Measurements from ENCODE around the gene SAMD14.

GRCh38 chr17:50169881-50170459, 40.0 kb upstream of the SAMD14 start:
- TF ChIP-seq CTCF (IDR thresholded peaks at IDR 0.05) (no peak), RAD21 (conservative IDR thresholded peaks at IDR 0.05 in 1 of 2, IDR thresholded peaks at IDR 0.05 in 1 of 2) (no peak), HDAC2 (IDR thresholded peaks at IDR 0.05) (no peak), RFX5 (IDR thresholded peaks at IDR 0.05) (no peak), NR3C1 (IDR thresholded peaks at IDR 0.05) (no peak), REST (IDR thresholded peaks at IDR 0.05) (no peak), ZC3H11A (IDR thresholded peaks at IDR 0.05) (no peak), NFE2L2 (conservative IDR thresholded peaks at IDR 0.05; ENCODE audit: low read length) (no peak), ESRRA (IDR thresholded peaks at IDR 0.05; ENCODE audit: borderline replicate concordance, low read length) (no peak), CBX2 (IDR thresholded peaks at IDR 0.05; ENCODE audit: borderline replicate concordance, low read depth) (no peak), ZFP36 (IDR thresholded peaks at IDR 0.05; ENCODE audit: borderline replicate concordance, partially characterized antibody) (no peak), POLR2A (IDR thresholded peaks at IDR 0.05; ENCODE audit: low read length) (no peak)

Data from A549 (cell line).